Coronary artery (tissue), 2 donors: ENCODE measurements around the gene DOCK4.

Experiments used
- DNase-seq: peaks from one replicate; pipeline ENCODE4 v3.0.0-alpha.2; 2017; ENCODE audit warnings: low spot score
- H3K27ac ChIP-seq, 2 donors: fragments of 200-600 bp; sonication (generic); one replicate each; pipeline ENCODE4 v1.5.1; 2016 to 2019
- H3K4me3 ChIP-seq: fragments of 200-600 bp; sonication (generic); 2 replicates; pipeline ENCODE4 v1.5.1; 2016; ENCODE audit warnings: mild to moderate bottlenecking, moderate library complexity
- CTCF ChIP-seq: fragments of 200-600 bp; sonication (generic); IDR thresholded peaks from one replicate; pipeline ENCODE4 v1.5.1; 2019; ENCODE audit warnings: antibody characterized with exemption

Gene DOCK4

GRCh38 chr7:112192236-112193154 lies 13.7 kb downstream of the DOCK4 start:
- TF ChIP-seq CTCF: no peak

GRCh38 chr7:112190120-112190519 lies 16.1 kb downstream of the DOCK4 start:
- no peak for DNase-seq
- H3K27ac ChIP-seq: no peak overlapping the region
- TF ChIP-seq CTCF: no peak
- H3K4me3 ChIP-seq: no peak overlapping the region

More at GRCh38 chr7:112192236-112193154, 13.7 kb downstream of the DOCK4 start:
- no peak for DNase-seq
- Histone ChIP-seq H3K27ac (no peak overlapping the region), H3K4me3 (no peak overlapping the region)

- no peak overlapping the region for H3K4me3 ChIP-seq
- DNase-seq: no peak
- TF ChIP-seq CTCF: no peak
- no peak overlapping the region for H3K27ac ChIP-seq
Measured at GRCh38 chr7:112189691-112190090, 16.5 kb downstream of the DOCK4 start.

GRCh38 chr7:112188257-112188656 lies 17.9 kb downstream of the DOCK4 start:
- Histone ChIP-seq H3K4me3 (no peak overlapping the region), H3K27ac (no peak overlapping the region)
- no peak for TF ChIP-seq CTCF
- no peak for DNase-seq

GRCh38 chr7:112186300-112186699 lies 19.9 kb downstream of the DOCK4 start:
- no peak for DNase-seq
- H3K27ac ChIP-seq: no peak overlapping the region
- no peak overlapping the region for H3K4me3 ChIP-seq
- TF ChIP-seq CTCF: no peak

- no peak overlapping the region for H3K27ac ChIP-seq
- TF ChIP-seq CTCF: no peak
Measured at GRCh38 chr7:112185005-112185834, 21.0 kb downstream of the DOCK4 start.

More at GRCh38 chr7:112185005-112185834, 21.0 kb downstream of the DOCK4 start:
- DNase-seq: no peak
- H3K4me3 ChIP-seq: no peak overlapping the region
